Left hindlimb (tissue), 1 donor: ENCODE results near the gene NCAPD3.
"Not testable (repeated sequence)": the region's sequence is repeated elsewhere in the genome, so short reads cannot be mapped to it uniquely, and the experiment has no call there.

Experiments used
- DNase-seq: peaks from one replicate; pipeline ENCODE4 v3.0.0-alpha.2; 2018

NCAPD3 gene

GRCh38 chr11:134124660-134125451 lies 98.9 kb downstream of the NCAPD3 start:
- peak; percentile 67 for DNase-seq

- DNase-seq = peak; percentile 75
Measured at GRCh38 chr11:134120921-134121526, 102.7 kb downstream of the NCAPD3 start.

- DNase-seq = peak; percentile 79
Measured at GRCh38 chr11:134120143-134120850, 103.5 kb downstream of the NCAPD3 start.

- no peak for DNase-seq
Measured at GRCh38 chr11:134119094-134119493, 104.7 kb downstream of the NCAPD3 start.

- no peak for DNase-seq
Measured at GRCh38 chr11:134118006-134118405, 105.8 kb downstream of the NCAPD3 start.

- DNase-seq = no peak
Measured at GRCh38 chr11:134116210-134116609, 107.6 kb downstream of the NCAPD3 start.

GRCh38 chr11:134113787-134114186 lies 110.0 kb downstream of the NCAPD3 start:
- DNase-seq = not testable (repeated sequence)

- DNase-seq = no peak
Measured at GRCh38 chr11:134110252-134110815, 113.4 kb downstream of the NCAPD3 start.
